NT2/D1 (cell line): ENCODE results near the gene KIF6.

Experiments used
- SUZ12 ChIP-seq: IDR thresholded peaks from 2 replicates; pipeline ENCODE4 v1.6.1; 2011; ENCODE audit not compliant: insufficient read length, insufficient read depth; ENCODE audit errors: extremely low read depth
- YY1 ChIP-seq: IDR thresholded peaks from 2 replicates; pipeline ENCODE4 v1.6.1; 2011; ENCODE audit not compliant: insufficient read length, insufficient read depth
- ZNF274 ChIP-seq: IDR thresholded peaks from 2 replicates; pipeline ENCODE4 v1.6.1; 2011; ENCODE audit warnings: mild to moderate bottlenecking, low read depth, low read length

- TF ChIP-seq SUZ12 (no peak), YY1 (no peak), ZNF274 (no peak)
Observed at GRCh38 chr6:39702265-39702664, 22.9 kb downstream of the KIF6 start.
